HepG2 (cell line): Measurements from ENCODE around the gene USP20. TPM values are rescaled to one million over a fixed set of nuclear protein-coding genes. Genes with fewer than 3 reads are reported as not detected.

Source experiments
- ARHGAP35 ChIP-seq: sonication (generic); formaldehyde crosslinking; IDR thresholded peaks from 2 replicates; pipeline ENCODE4 v1.9.0; 2022; ENCODE audit warnings: mild to moderate bottlenecking, inconsistent platforms, moderate library complexity, missing genetic modification reagents, borderline replicate concordance
- CCAR2 ChIP-seq: fragments of 200-400 bp; formaldehyde crosslinking; optimal IDR thresholded peaks from 2 replicates; pipeline ENCODE3; 2018; ENCODE audit warnings: low read depth, mild to moderate bottlenecking, low read length, moderate library complexity
- DR1 ChIP-seq: sonication (generic); formaldehyde crosslinking; IDR thresholded peaks from 2 replicates; pipeline ENCODE4 v1.8.0; 2021; ENCODE audit warnings: mild to moderate bottlenecking, missing genetic modification reagents, inconsistent platforms
- EHMT2 ChIP-seq: fragments of 200-600 bp; sonication (generic); IDR thresholded peaks from 2 replicates; pipeline ENCODE4 v1.7.0; 2017; ENCODE audit warnings: antibody characterized with exemption, low read depth, low read length, borderline replicate concordance
- FOXA1 ChIP-seq, 2 experiments: fragments of 450-650 bp in 1 of 2; sonication (generic) in 1 of 2; formaldehyde crosslinking in 1 of 2; IDR thresholded peaks; 2 replicates each; pipeline versions ENCODE4 v1.4.0 to v1.6.1; 2016 to 2020; ENCODE audit warnings: missing genetic modification reagents in 1 of 2
- KLF16 ChIP-seq, 2 experiments: sonication (generic) in 1 of 2; formaldehyde crosslinking in 1 of 2; IDR thresholded peaks; 2 replicates each; pipeline versions ENCODE4 v1.6.1 to v1.8.0; 2016 to 2023; ENCODE audit warnings: missing genetic modification reagents in 2 of 2, missing compliant biosample characterization in 1 of 2
- MAZ ChIP-seq, 2 experiments: sonication (generic) in 1 of 2; formaldehyde crosslinking in 1 of 2; IDR thresholded peaks; 2 replicates each; pipeline versions ENCODE4 v1.5.0 to v1.6.1; 2012 to 2020; ENCODE audit warnings: low read depth in 2 of 2, mild to moderate bottlenecking in 2 of 2, borderline replicate concordance in 1 of 2, improper control_type of control experiment in 1 of 2, low read length in 1 of 2, missing genetic modification reagents in 1 of 2, moderate library complexity in 1 of 2
- NCOR1 ChIP-seq: fragments of 200-600 bp; sonication (generic); IDR thresholded peaks from 2 replicates; pipeline ENCODE4 v1.7.0; 2017; ENCODE audit warnings: antibody characterized with exemption, low read length, borderline replicate concordance
- REST ChIP-seq, 2 experiments: IDR thresholded peaks; 2 replicates each; pipeline ENCODE4 v1.6.1; 2011 to 2012; ENCODE audit warnings: low read length in 2 of 2, borderline replicate concordance in 1 of 2, low read depth in 1 of 2, mild to moderate bottlenecking in 1 of 2, moderate library complexity in 1 of 2
- STAT5B ChIP-seq: sonication (generic); formaldehyde crosslinking; IDR thresholded peaks from 2 replicates; pipeline ENCODE4 v1.4.0; 2020; ENCODE audit warnings: missing genetic modification reagents
- TP53 ChIP-seq: sonication (generic); formaldehyde crosslinking; conservative IDR thresholded peaks from 2 replicates; pipeline ENCODE4 v1.4.0; 2020; ENCODE audit warnings: missing genetic modification reagents
- ZC3H4 ChIP-seq: sonication (generic); formaldehyde crosslinking; IDR thresholded peaks from 2 replicates; pipeline ENCODE4 v1.4.0; 2020; ENCODE audit warnings: missing genetic modification reagents, borderline replicate concordance
- ZFAT ChIP-seq: sonication (generic); formaldehyde crosslinking; conservative IDR thresholded peaks from 2 replicates; pipeline ENCODE4 v1.8.1; 2023; ENCODE audit warnings: missing genetic modification reagents, inconsistent platforms
- ZFP90 ChIP-seq: sonication (generic); formaldehyde crosslinking; IDR thresholded peaks from 2 replicates; pipeline ENCODE4 v1.8.0; 2022; ENCODE audit warnings: missing genetic modification reagents, mild to moderate bottlenecking, inconsistent platforms, borderline replicate concordance
- ZNF598 ChIP-seq: sonication (generic); formaldehyde crosslinking; IDR thresholded peaks from 2 replicates; pipeline ENCODE4 v1.5.1; 2020; ENCODE audit warnings: mild to moderate bottlenecking, missing genetic modification reagents, borderline replicate concordance
- ZNF674 ChIP-seq: sonication (generic); formaldehyde crosslinking; IDR thresholded peaks from 2 replicates; pipeline ENCODE4 v1.5.0; 2020; ENCODE audit warnings: low read depth, mild to moderate bottlenecking, missing genetic modification reagents
- ZNF747 ChIP-seq: sonication (generic); formaldehyde crosslinking; IDR thresholded peaks from 2 replicates; pipeline ENCODE4 v1.8.1; 2023; ENCODE audit warnings: missing genetic modification reagents, mild to moderate bottlenecking, borderline replicate concordance
- ZNF782 ChIP-seq: sonication (generic); formaldehyde crosslinking; IDR thresholded peaks from 2 replicates; pipeline ENCODE4 v1.4.0; 2020; ENCODE audit warnings: missing genetic modification reagents, mild to moderate bottlenecking, borderline replicate concordance
- polyA plus RNA-seq, 8 experiments: library from polyadenylated mRNA; depleted of rRNA in 3 of 8; stranded (reverse) in 7 of 8; unstranded in 1 of 8; fragments of >200 nt; fragmentation: Illumina TruSeq in 4 of 8; extraction: Trizol in 4 of 8; gene quantifications; 2 replicates each; pipeline versions ENCODE4 v1.2.1 to v1.2.3, GENCODE V29; 2011 to 2016; ENCODE audit warnings: low read depth in 4 of 8, missing spikeins in 1 of 8, mixed read lengths in 1 of 8; ENCODE audit not compliant: insufficient read depth in 1 of 8
- total RNA-seq, 5 experiments: library from RNA; depleted of rRNA; stranded (reverse); fragments of >200 nt; fragmentation: Illumina TruSeq; extraction: Trizol; gene quantifications; 2 replicates each; pipeline ENCODE4 v1.2.3, GENCODE V29; 2016; ENCODE audit warnings: low read depth in 1 of 5
- TF ChIP-seq, protein P1 (sequence below): IDR thresholded peaks from 2 replicates; pipeline ENCODE4 v1.6.1; 2018; ENCODE audit warnings: missing genetic modification reagents
- TF ChIP-seq, protein P2 (sequence below): sonication (generic); formaldehyde crosslinking; IDR thresholded peaks from 2 replicates; pipeline ENCODE4 v1.5.0; 2020; ENCODE audit warnings: mild to moderate bottlenecking, missing genetic modification reagents

USP20 gene
- total and polyA plus RNA-seq, 2 of the 13 experiments (the other 11 are each of a cell fraction or from before 2014, with no cell fraction given) = 4.4 to 5.9 TPM

DNA sequence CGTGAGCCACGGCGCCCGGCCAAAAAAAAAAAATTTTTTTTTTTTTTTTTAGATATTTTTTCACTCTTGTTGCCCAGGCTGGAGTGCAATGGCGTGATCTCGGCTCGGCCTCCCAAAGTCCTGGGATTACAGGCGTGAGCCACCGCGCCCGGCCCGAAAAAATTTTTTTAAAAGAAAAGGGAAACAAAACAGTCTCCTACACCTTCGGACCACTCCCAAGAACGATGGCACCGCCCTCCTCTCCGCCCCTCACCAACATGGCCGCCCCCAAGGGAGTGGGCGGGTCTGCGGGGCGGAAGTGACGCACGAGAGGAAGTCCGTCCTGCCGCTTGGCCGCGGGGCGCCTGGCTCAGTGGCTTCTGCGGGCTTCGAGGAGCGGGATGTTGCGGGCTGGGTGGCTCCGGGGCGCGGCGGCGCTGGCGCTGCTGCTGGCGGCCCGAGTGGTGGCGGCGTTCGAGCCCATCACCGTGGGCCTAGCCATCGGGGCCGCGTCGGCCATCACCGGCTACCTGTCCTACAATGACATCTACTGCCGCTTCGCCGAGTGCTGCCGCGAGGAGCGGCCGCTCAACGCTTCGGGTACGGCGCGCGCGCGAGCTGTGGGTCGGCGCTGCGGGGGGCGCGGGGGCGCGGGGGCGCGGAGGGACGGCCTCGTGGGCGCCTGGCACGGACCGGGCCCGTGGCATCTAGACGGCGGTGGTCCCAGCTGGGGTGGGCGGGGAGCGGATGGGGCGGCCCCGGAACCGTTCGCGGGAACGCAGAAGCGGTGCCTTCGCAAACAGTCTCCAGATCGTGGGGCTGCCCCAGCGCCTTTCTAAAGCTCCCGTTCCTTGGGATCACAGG is 32.2 kb upstream of the USP20 start, which contains the start of gene TOR1B (continued):
- TF ChIP-seq MAZ (IDR thresholded peaks at IDR 0.05; ENCODE audit: borderline replicate concordance, low read depth, low read length) (no peak; the same call in 1 of the 2 replicates), MAZ (CRISPR knock-in tag; IDR thresholded peaks at IDR 0.05; ENCODE audit: low read depth) (peak; percentile 60), ZNF782 (no peak), STAT5B (CRISPR knock-in tag) (no peak), ZFP90 (CRISPR knock-in tag) (no peak), CCAR2 (no peak), KLF16 (CRISPR knock-in tag; IDR thresholded peaks at IDR 0.05) (peak in 1 of 2 experiments; percentile 81; a peak in 2 of 4 replicates), NCOR1 (no peak), EHMT2 (no peak), DR1 (CRISPR knock-in tag) (peak; percentile 40; the same call in 1 of the 2 replicates), ZNF747 (CRISPR knock-in tag) (peak; percentile 34; the same call in 1 of the 2 replicates), ARHGAP35 (CRISPR knock-in tag) (no peak), ZNF598 (CRISPR knock-in tag) (no peak), TP53 (CRISPR knock-in tag) (no peak), REST (IDR thresholded peaks at IDR 0.05; ENCODE audit: borderline replicate concordance in 1 of 2, low read depth in 1 of 2, low read length in 2 of 2) (no peak), FOXA1 (IDR thresholded peaks at IDR 0.05) (no peak), FOXA1 (CRISPR knock-in tag; IDR thresholded peaks at IDR 0.05) (no peak), ZFAT (no peak), ZC3H4 (no peak), ZNF674 (CRISPR knock-in tag) (no peak)
- TF ChIP-seq, protein P1, sequence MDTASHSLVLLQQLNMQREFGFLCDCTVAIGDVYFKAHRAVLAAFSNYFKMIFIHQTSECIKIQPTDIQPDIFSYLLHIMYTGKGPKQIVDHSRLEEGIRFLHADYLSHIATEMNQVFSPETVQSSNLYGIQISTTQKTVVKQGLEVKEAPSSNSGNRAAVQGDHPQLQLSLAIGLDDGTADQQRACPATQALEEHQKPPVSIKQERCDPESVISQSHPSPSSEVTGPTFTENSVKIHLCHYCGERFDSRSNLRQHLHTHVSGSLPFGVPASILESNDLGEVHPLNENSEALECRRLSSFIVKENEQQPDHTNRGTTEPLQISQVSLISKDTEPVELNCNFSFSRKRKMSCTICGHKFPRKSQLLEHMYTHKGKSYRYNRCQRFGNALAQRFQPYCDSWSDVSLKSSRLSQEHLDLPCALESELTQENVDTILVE = no peak
- TF ChIP-seq, protein P2, sequence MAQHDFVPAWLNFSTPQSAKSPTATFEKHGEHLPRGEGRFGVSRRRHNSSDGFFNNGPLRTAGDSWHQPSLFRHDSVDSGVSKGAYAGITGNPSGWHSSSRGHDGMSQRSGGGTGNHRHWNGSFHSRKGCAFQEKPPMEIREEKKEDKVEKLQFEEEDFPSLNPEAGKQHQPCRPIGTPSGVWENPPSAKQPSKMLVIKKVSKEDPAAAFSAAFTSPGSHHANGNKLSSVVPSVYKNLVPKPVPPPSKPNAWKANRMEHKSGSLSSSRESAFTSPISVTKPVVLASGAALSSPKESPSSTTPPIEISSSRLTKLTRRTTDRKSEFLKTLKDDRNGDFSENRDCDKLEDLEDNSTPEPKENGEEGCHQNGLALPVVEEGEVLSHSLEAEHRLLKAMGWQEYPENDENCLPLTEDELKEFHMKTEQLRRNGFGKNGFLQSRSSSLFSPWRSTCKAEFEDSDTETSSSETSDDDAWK (CRISPR knock-in tag) = no peak
